Hepatocyte (in vitro differentiated cells): ENCODE results near the gene CEACAM19.

Source experiments
- EZH2phosphoT487 ChIP-seq: fragments of 200-600 bp; sonication (generic); IDR thresholded peaks from one replicate; pipeline ENCODE4 v1.6.1; 2018; ENCODE audit warnings: antibody characterized with exemption, mild to moderate bottlenecking, low read depth, moderate library complexity; ENCODE audit not compliant: unreplicated experiment, severe bottlenecking
- TF ChIP-seq, protein P1 (sequence below): fragments of 200-600 bp; sonication (generic); IDR thresholded peaks from 2 replicates; pipeline ENCODE4 v1.5.1; 2016; ENCODE audit warnings: antibody characterized with exemption, mild to moderate bottlenecking; ENCODE audit not compliant: poor library complexity

GRCh38 chr19:44729516-44730033 is 58.3 kb downstream of the CEACAM19 start:
- TF ChIP-seq EZH2phosphoT487 = no peak
- TF ChIP-seq, protein P1, sequence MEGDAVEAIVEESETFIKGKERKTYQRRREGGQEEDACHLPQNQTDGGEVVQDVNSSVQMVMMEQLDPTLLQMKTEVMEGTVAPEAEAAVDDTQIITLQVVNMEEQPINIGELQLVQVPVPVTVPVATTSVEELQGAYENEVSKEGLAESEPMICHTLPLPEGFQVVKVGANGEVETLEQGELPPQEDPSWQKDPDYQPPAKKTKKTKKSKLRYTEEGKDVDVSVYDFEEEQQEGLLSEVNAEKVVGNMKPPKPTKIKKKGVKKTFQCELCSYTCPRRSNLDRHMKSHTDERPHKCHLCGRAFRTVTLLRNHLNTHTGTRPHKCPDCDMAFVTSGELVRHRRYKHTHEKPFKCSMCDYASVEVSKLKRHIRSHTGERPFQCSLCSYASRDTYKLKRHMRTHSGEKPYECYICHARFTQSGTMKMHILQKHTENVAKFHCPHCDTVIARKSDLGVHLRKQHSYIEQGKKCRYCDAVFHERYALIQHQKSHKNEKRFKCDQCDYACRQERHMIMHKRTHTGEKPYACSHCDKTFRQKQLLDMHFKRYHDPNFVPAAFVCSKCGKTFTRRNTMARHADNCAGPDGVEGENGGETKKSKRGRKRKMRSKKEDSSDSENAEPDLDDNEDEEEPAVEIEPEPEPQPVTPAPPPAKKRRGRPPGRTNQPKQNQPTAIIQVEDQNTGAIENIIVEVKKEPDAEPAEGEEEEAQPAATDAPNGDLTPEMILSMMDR = no peak
